PC-9 (cell line): ENCODE results near the gene SHANK2. TPM values are rescaled to one million over a fixed set of nuclear protein-coding genes. Genes with fewer than 3 reads are reported as not detected.

Source experiments
- BruUV-seq: library from RNA; stranded (reverse); fragments of 400-500 nt; replicated peaks from 2 replicates; lab custom pipeline; 2021; lab: Mats Ljungman, UMichigan
- CTCF ChIA-PET: fragments of 300-600 bp; sonication (Branson Sonifier 250); formaldehyde crosslinking; loops from one replicate; lab custom pipeline; 2022; ENCODE audit warnings: antibody characterized with exemption; lab: Charles Lee
- POLR2A ChIA-PET: fragments of 300-600 bp; sonication (Branson Sonifier 250); formaldehyde crosslinking; loops from one replicate; lab custom pipeline; 2022; ENCODE audit warnings: antibody characterized with exemption; ENCODE audit not compliant: unreplicated experiment; lab: Charles Lee
- DNase-seq, 2 experiments: peaks; one replicate each; pipeline versions ENCODE4 v3.0.0 to v3.0.0-alpha.2; 2015 to 2022; ENCODE audit warnings: mixed read lengths in 1 of 2
- H2AFZ ChIP-seq: fragments of 200-600 bp; sonication (generic); 2 replicates; pipeline ENCODE4 v1.8.1; 2017; ENCODE audit warnings: antibody characterized with exemption
- H3F3A ChIP-seq: fragments of 200-600 bp; sonication (generic); 2 replicates; pipeline ENCODE4 v1.8.1; 2017; ENCODE audit warnings: antibody characterized with exemption, mild to moderate bottlenecking, low read depth; ENCODE audit not compliant: insufficient read depth
- H3K27ac ChIP-seq: fragments of 200-600 bp; sonication (generic); 2 replicates; pipeline ENCODE4 v1.6.1; 2016; ENCODE audit warnings: mixed run types
- H3K27me3 ChIP-seq: fragments of 200-600 bp; sonication (generic); 2 replicates; pipeline ENCODE4 v1.6.1; 2016; ENCODE audit warnings: low read depth, mixed run types; ENCODE audit not compliant: insufficient read depth
- H3K36me3 ChIP-seq: fragments of 200-600 bp; sonication (generic); 2 replicates; pipeline ENCODE4 v1.6.1; 2016; ENCODE audit warnings: low read depth, mixed run types
- H3K4me1 ChIP-seq: fragments of 200-600 bp; sonication (generic); replicated peaks from 2 replicates; pipeline ENCODE4 v1.6.1; 2016; ENCODE audit warnings: mixed run types; ENCODE audit not compliant: insufficient read depth
- H3K4me2 ChIP-seq: fragments of 200-600 bp; sonication (generic); 2 replicates; pipeline ENCODE4 v1.6.1; 2017; ENCODE audit warnings: mixed run types
- H3K4me3 ChIP-seq: fragments of 200-600 bp; sonication (generic); 2 replicates; pipeline ENCODE4 v1.6.1; 2016; ENCODE audit warnings: mixed run types
- H3K79me2 ChIP-seq: fragments of 200-600 bp; sonication (generic); 2 replicates; pipeline ENCODE4 v1.6.1; 2017; ENCODE audit warnings: low read depth, mixed run types
- H3K9me2 ChIP-seq: fragments of 200-600 bp; sonication (generic); 2 replicates; pipeline ENCODE4 v1.8.1; 2017; ENCODE audit warnings: mild to moderate bottlenecking; ENCODE audit not compliant: insufficient read depth
- H3K9me3 ChIP-seq: fragments of 200-600 bp; sonication (generic); 2 replicates; pipeline ENCODE4 v1.8.1; 2016; ENCODE audit warnings: low read depth; ENCODE audit not compliant: insufficient read depth
- H4K20me1 ChIP-seq: fragments of 200-600 bp; sonication (generic); 2 replicates; pipeline ENCODE4 v1.8.1; 2017; ENCODE audit not compliant: insufficient read depth
- EZH2 ChIP-seq: fragments of 200-600 bp; sonication (generic); IDR thresholded peaks from 2 replicates; pipeline ENCODE4 v1.8.0; 2017; ENCODE audit warnings: antibody characterized with exemption, low read depth
- intact Hi-C: fragments of 100-400 bp; cut with micrococcal nuclease; formaldehyde crosslinking; loops from one replicate; pipeline ENCODE4 v1.10.0; 2022; ENCODE audit not compliant: unreplicated experiment
- total RNA-seq: library from RNA; stranded (reverse); gene quantifications from 2 replicates; pipeline ENCODE4 v1.2.3, GENCODE V29; 2021
- TF ChIP-seq, protein P1 (sequence below): fragments of 200-600 bp; sonication (generic); conservative IDR thresholded peaks from 2 replicates; pipeline ENCODE4 v1.6.1; 2017; ENCODE audit warnings: mixed run types, antibody characterized with exemption, mild to moderate bottlenecking, moderate library complexity

The SHANK2 gene
- total RNA-seq, 1 experiment from 2014 or later = 50.5 TPM

DNA sequence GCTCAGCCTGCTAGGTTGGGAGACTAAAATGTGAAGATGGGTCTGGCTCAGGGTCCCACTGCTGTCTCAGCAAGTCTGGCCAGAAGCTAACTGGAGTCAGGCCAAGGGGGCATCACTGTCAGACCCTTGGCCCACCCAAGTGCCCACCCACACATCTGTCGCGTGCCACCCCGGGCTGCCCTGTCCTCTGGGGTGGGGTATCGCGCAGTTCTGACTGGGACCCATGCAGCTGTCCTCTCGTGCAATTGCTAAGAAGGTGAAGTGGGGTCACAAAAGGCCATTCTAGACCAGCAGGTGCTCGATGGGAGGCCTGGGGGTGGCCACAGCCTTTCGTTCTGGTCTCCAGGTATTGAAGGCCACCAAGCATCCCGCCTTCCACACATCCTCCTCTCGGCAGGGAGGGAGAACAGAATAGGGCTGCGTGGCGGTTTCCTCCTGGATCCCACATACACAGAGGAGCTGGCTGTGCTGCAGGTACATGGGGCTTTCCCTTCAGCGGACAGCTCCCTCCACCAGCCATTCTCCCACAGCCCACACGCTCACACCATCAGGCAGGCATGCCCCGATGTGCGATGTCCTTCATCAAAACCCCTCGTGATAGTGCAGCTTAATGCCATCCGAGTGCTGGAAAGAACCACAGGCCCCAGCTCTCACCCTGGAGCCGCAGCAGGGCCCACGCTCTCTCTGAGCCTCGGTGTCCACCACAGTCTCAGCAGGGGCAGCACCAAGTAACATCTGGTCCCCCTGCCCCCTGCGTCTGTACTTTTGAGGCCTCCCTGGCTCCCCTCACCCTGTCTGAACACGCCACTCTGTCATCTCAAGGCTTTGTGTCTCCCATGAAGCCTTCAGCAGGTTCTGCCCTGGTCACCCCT, 37.6 kb downstream of the SHANK2 start:
- BruUV-seq = no TSS peak
- no peak overlapping the region for H3K4me2 ChIP-seq
- no peak for TF ChIP-seq EZH2
- TF ChIP-seq, protein P1, sequence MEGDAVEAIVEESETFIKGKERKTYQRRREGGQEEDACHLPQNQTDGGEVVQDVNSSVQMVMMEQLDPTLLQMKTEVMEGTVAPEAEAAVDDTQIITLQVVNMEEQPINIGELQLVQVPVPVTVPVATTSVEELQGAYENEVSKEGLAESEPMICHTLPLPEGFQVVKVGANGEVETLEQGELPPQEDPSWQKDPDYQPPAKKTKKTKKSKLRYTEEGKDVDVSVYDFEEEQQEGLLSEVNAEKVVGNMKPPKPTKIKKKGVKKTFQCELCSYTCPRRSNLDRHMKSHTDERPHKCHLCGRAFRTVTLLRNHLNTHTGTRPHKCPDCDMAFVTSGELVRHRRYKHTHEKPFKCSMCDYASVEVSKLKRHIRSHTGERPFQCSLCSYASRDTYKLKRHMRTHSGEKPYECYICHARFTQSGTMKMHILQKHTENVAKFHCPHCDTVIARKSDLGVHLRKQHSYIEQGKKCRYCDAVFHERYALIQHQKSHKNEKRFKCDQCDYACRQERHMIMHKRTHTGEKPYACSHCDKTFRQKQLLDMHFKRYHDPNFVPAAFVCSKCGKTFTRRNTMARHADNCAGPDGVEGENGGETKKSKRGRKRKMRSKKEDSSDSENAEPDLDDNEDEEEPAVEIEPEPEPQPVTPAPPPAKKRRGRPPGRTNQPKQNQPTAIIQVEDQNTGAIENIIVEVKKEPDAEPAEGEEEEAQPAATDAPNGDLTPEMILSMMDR = no peak
- CTCF ChIA-PET = no interaction called here
- H2AFZ ChIP-seq = no peak overlapping the region
- H4K20me1 ChIP-seq = peaks cover 32% of the 10 kb centered on the region; the same call in 1 of the 2 replicates
- intact Hi-C loops = no loop called here
- no peaks in the 10 kb centered on the region for H3F3A ChIP-seq
- no peaks in the 10 kb centered on the region for H3K9me2 ChIP-seq
- no peaks in the 10 kb centered on the region for H3K27me3 ChIP-seq
- H3K36me3 ChIP-seq = no peaks in the 10 kb centered on the region
- no peaks in the 10 kb centered on the region for H3K79me2 ChIP-seq
- no peak overlapping the region for H3K4me3 ChIP-seq
- DNase-seq = no peak
- POLR2A ChIA-PET = no interaction called here
- H3K4me1 ChIP-seq = no peaks in the 10 kb centered on the region
- H3K9me3 ChIP-seq = no peaks in the 10 kb centered on the region
- no peak overlapping the region for H3K27ac ChIP-seq

DNA sequence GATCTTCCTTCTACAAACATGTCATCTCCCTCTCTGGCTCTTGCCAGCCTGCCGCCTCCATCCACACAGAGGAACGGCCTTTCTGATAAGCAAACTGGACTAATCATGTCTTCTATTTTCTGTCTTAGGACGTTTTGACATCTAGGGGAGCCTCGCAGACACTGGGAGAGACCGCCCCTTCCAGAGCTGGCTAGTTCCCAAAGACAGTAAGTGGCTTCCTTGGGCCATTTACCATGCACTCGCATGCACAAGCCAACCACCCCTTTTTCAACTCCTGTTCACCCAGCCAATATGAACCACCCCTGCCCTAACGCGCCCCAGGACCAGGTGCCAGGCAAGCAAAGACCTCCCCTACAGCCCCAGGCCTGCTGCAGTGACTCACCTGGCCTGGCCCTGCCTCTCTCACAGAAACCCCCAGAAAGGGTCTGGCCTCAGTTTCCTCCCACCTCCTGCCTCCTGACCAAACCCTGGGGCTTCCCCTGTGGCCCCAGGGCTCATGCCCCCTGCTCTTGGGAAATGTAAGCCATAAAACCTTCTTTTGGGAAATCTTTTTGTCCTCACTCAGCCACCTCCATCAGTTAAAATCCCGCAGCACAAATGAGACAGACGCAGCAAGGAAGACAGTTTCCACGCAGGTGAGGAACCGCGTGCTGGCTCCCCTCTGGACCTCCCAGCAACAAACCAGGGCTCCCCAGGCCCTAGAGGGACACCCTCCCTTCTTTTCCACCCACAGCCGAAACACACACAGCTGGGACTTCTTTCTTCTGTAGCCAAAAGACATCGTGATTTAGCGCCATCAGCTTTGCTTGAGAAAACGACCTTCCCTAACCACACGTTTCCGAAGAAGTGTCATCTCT, 38.5 kb downstream of the SHANK2 start:
- TF ChIP-seq, protein P1 = no peak
- TF ChIP-seq EZH2 = no peak
- Histone ChIP-seq H3K4me1 (no peaks in the 10 kb centered on the region), H3K36me3 (no peaks in the 10 kb centered on the region), H3F3A (no peaks in the 10 kb centered on the region), H3K79me2 (no peaks in the 10 kb centered on the region), H4K20me1 (peaks cover 32% of the 10 kb centered on the region; the same call in 1 of the 2 replicates), H3K4me2 (no peak overlapping the region), H2AFZ (no peak overlapping the region), H3K27ac (no peak overlapping the region), H3K27me3 (no peaks in the 10 kb centered on the region), H3K9me2 (no peaks in the 10 kb centered on the region), H3K4me3 (no peak overlapping the region), H3K9me3 (no peaks in the 10 kb centered on the region)
- ChIA-PET CTCF (no interaction called here), POLR2A (no interaction called here)
- no peak for DNase-seq
- intact Hi-C loops = loop anchor here (1.0 kb wide), 1 partner anchor 18 kb away; no protein-coding TSS in a partner anchor
- no TSS peak for BruUV-seq

DNA sequence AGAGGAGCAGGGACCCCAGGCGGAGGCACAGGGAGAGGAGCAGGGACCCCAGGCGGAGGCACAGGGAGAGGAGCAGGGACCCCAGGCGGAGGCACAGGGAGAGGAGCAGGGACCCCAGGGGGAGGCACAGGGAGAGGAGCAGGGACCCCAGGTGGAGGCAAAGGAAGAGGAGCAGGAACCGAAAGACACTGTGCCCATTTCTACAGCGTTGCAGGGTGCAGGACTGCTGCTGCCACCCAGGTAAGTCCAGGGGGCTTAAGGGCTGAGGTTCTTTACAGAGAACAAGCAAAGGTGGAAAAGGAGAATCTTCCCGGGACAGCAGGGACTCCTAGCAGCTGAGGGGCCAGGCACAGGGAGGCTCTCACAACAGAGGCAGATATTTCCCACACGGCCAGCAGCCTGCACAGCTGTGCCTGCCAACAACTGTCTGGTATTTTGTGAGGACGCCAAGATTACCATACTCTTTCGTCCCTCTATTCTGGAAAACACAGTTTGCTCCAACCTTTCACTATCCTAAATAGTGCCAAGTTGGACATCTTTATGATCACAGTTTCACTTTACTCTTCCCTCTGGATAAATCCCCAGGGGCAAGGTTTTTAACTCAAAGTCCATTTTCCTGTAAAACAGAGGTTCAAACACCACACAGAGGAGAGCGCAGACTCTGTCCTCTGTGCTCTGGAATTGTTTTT, 39.4 kb downstream of the SHANK2 start:
- Histone ChIP-seq H3K4me3 (no peak overlapping the region), H3F3A (no peaks in the 10 kb centered on the region), H3K27me3 (no peaks in the 10 kb centered on the region), H4K20me1 (peaks cover 32% of the 10 kb centered on the region; the same call in 1 of the 2 replicates), H3K27ac (no peak overlapping the region), H3K4me1 (no peaks in the 10 kb centered on the region), H3K79me2 (no peaks in the 10 kb centered on the region), H3K4me2 (no peak overlapping the region), H2AFZ (no peak overlapping the region), H3K36me3 (no peaks in the 10 kb centered on the region), H3K9me3 (no peaks in the 10 kb centered on the region), H3K9me2 (no peaks in the 10 kb centered on the region)
- POLR2A ChIA-PET = no interaction called here
- DNase-seq = no peak
- no TSS peak for BruUV-seq
- CTCF ChIA-PET = interaction anchor here (0.5 kb wide), 1 partner anchor 132 kb away, joined by 5 read pairs; no protein-coding TSS in a partner anchor
- intact Hi-C loops = loop anchor here (1.0 kb wide), 1 partner anchor 19 kb away; no protein-coding TSS in a partner anchor
- TF ChIP-seq EZH2 = no peak
- TF ChIP-seq, protein P1 = no peak
